Muscle of leg (tissue), 11 donors: ENCODE results near the gene RPS28. TPM values are rescaled to one million over a fixed set of nuclear protein-coding genes. Genes with fewer than 3 reads are reported as not detected.

Source experiments
- DNase-seq: peaks from one replicate; pipeline ENCODE4 v3.0.0; 2013
- H3K27ac ChIP-seq: one replicate; pipeline ENCODE4 v1.5.1; 2013; ENCODE audit warnings: mild to moderate bottlenecking, low read length, control low read depth
- H3K27me3 ChIP-seq: one replicate; pipeline ENCODE4 v1.6.1; 2013; ENCODE audit warnings: low read length; ENCODE audit not compliant: control insufficient read depth, insufficient read depth
- H3K36me3 ChIP-seq: one replicate; pipeline ENCODE4 v1.6.1; 2013; ENCODE audit warnings: low read length; ENCODE audit not compliant: control insufficient read depth, insufficient read depth
- H3K4me1 ChIP-seq: one replicate; pipeline ENCODE4 v1.6.1; 2013; ENCODE audit warnings: low read length; ENCODE audit not compliant: control insufficient read depth, insufficient read depth
- H3K4me3 ChIP-seq: one replicate; pipeline ENCODE4 v1.5.1; 2013; ENCODE audit warnings: low read length, control low read depth
- H3K9me3 ChIP-seq: replicated peaks from 2 replicates; pipeline ENCODE4 v1.6.1; 2013; ENCODE audit warnings: low read depth, low read length; ENCODE audit not compliant: control insufficient read depth
- WGBS: methylation state at CpG from one replicate; pipeline ENCODE4 v1.1.5; 2013; ENCODE audit warnings: missing lambda C conversion rate; ENCODE audit not compliant: insufficient coverage; 5-methylcytosine and 5-hydroxymethylcytosine counted together
- polyA plus RNA-seq, 8 donors: library from polyadenylated mRNA; unstranded; fragments of 120-200 nt; gene quantifications; one replicate each; pipeline versions ENCODE4 v1.2.1 to v1.2.3, GENCODE V29; 2013; ENCODE audit warnings: inconsistent platforms in 1 of 8, low replicate concordance in 1 of 8; ENCODE audit not compliant: insufficient read length in 8 of 8, insufficient read depth in 1 of 8
- total RNA-seq: library from RNA; stranded (reverse); fragments of 120-200 nt; gene quantifications from one replicate; pipeline ENCODE4 v1.2.4, GENCODE V29; 2013

Gene RPS28
- total and polyA plus RNA-seq, 9 donors = 640 to 1,487 (median 712) TPM

DNA sequence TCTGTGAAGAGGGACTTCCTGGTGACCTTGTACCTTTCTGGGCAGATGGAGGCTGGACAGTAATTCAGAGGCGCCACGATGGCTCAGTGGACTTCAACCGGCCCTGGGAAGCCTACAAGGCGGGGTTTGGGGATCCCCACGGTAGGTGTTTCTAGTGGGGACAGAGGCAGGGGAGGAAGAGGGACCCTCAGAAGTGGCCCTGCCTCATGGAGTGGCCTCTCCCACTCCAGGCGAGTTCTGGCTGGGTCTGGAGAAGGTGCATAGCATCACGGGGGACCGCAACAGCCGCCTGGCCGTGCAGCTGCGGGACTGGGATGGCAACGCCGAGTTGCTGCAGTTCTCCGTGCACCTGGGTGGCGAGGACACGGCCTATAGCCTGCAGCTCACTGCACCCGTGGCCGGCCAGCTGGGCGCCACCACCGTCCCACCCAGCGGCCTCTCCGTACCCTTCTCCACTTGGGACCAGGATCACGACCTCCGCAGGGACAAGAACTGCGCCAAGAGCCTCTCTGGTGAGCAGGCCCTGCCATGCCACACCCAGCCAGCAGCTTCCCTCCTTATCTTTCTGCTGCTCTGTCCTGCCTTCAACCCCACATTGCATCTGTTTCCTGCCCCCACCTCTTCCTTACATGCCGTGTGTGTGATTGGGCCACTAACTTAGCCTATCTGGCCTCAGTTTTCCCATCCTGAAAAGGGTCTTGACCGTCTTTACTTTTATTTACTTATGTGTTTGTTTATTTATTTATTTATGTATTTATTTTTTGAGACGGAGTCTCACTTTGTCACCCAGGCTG is 49.9 kb downstream of the RPS28 start:
- DNase-seq = no peak
- WGBS = 80% methylated on average over 25 of the region's 28 CpGs
- Histone ChIP-seq H3K27ac (no peak overlapping the region), H3K36me3 (peaks cover 4% of the 10 kb centered on the region), H3K9me3 (no peaks in the 10 kb centered on the region), H3K4me1 (peaks cover 38% of the 10 kb centered on the region), H3K27me3 (peaks cover 9% of the 10 kb centered on the region), H3K4me3 (no peak overlapping the region)

Other genes starting within 250 kb of the RPS28 start
- 4.8 TPM for gene FBN3, start 171.9 kb upstream of the RPS28 start, total RNA-seq
- gene FBN3, start 171.9 kb upstream of the RPS28 start, polyA plus RNA-seq = 10 to 100 TPM in 6 of 8 donors, 1 to 10 TPM in 2; 7.5 to 17.7 (median 13.5) TPM
- gene CERS4, start 112.1 kb upstream of the RPS28 start, total RNA-seq = 15.6 TPM
- gene CERS4, start 112.1 kb upstream of the RPS28 start, polyA plus RNA-seq = 10 to 100 TPM; 11.7 to 24.1 (median 16.3) TPM
- gene CD320, start 13.1 kb upstream of the RPS28 start, total RNA-seq = 18.7 TPM
- 10 to 100 TPM; 20.4 to 27.9 (median 24.7) TPM for gene CD320, start 13.1 kb upstream of the RPS28 start, polyA plus RNA-seq
- 54.7 TPM for gene NDUFA7, start 121 bp upstream of the RPS28 start, total RNA-seq
- 10 to 100 TPM; 17.2 to 53.6 (median 37.1) TPM for gene NDUFA7, start 121 bp upstream of the RPS28 start, polyA plus RNA-seq
- 12.4 TPM for gene KANK3, start 21.8 kb downstream of the RPS28 start, total RNA-seq
- gene KANK3, start 21.8 kb downstream of the RPS28 start, polyA plus RNA-seq = 10 to 100 TPM in 6 of 8 donors, 1 to 10 TPM in 2; 9.4 to 18.9 (median 12.1) TPM
- 1.2 TPM for gene ANGPTL4, start 42.7 kb downstream of the RPS28 start, total RNA-seq
- gene ANGPTL4, start 42.7 kb downstream of the RPS28 start, polyA plus RNA-seq = 1 to 10 TPM; 1.3 to 2.2 (median 1.9) TPM
- gene RAB11B, start 68.9 kb downstream of the RPS28 start, total RNA-seq = 9.5 TPM
- gene RAB11B, start 68.9 kb downstream of the RPS28 start, polyA plus RNA-seq = 10 to 100 TPM; 68.6 to 96.3 (median 79.6) TPM
- 19.7 TPM for gene MARCHF2, start 91.8 kb downstream of the RPS28 start, total RNA-seq
- 10 to 100 TPM; 14.1 to 17.7 (median 15.9) TPM for gene MARCHF2, start 91.8 kb downstream of the RPS28 start, polyA plus RNA-seq
- gene HNRNPM, start 123.5 kb downstream of the RPS28 start, total RNA-seq = 43.2 TPM
- gene HNRNPM, start 123.5 kb downstream of the RPS28 start, polyA plus RNA-seq = 100 to 1,000 TPM; 193 to 262 (median 219) TPM
- 0.31 TPM for gene PRAM1, start 181.1 kb downstream of the RPS28 start, total RNA-seq
- 1 to 10 TPM in 7 of 8 donors, under 1 TPM in 1; 0.86 to 2.1 (median 1.7) TPM for gene PRAM1, start 181.1 kb downstream of the RPS28 start, polyA plus RNA-seq
- 2.8 TPM for gene ZNF414, start 192.7 kb downstream of the RPS28 start, total RNA-seq
- 10 to 100 TPM; 13.5 to 19.0 (median 15.3) TPM for gene ZNF414, start 192.7 kb downstream of the RPS28 start, polyA plus RNA-seq